HG03139 (cell line): Measurements from ENCODE around the gene SPOUT1.
"Not testable (repeated sequence)": the region's sequence is repeated elsewhere in the genome, so short reads cannot be mapped to it uniquely, and the experiment has no call there.

ENCODE experiments used
- ATAC-seq: cut with Tn5 transposase; IDR thresholded peaks from one replicate; pipeline ENCODE4 v1.9.1; 2021; ENCODE audit not compliant: unreplicated experiment

The SPOUT1 gene

DNA sequence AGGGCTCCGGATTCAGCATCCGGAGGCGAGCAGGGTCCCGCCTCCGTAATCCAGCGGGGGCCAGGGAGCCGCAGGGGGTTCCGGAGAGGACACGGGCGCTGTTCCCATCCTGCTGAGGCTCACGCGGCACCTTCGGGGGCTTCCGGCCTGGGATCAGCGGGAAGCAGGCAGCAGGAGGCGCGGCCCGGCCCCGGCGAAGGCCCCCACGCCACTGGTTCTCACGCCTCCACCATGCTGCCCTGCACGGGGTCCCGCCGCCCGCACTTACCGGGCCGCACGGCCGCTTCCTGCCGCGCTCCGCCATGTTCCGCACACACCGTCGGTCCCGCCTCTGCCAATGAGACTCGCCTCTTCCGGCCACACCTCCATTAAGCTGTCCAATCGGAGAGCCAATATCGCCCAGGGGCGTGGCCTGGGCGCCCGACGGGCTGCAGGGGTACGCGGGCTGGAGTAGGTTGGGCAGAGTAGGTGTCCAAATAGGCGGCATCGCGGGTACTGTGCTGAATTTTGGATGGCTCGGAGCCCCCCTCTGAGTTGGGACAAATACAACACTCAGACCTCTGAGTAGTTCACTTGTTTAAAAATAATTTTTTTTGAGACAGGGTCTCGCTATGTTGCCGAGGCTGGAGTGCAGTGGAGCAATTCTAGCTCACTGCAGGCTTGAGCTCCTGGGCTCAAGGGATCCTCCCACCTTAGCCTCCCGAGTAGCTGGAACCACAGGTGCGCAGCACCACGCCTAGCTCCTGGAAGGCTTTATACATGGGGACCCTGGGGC lies at the start of gene SPOUT1:
SPOUT1 (minus strand) TSS at position 318 of the 775 bp plus-strand sequence; CDS start at position 304, 14 bp downstream.
- peak; percentile 97 for ATAC-seq

DNA sequence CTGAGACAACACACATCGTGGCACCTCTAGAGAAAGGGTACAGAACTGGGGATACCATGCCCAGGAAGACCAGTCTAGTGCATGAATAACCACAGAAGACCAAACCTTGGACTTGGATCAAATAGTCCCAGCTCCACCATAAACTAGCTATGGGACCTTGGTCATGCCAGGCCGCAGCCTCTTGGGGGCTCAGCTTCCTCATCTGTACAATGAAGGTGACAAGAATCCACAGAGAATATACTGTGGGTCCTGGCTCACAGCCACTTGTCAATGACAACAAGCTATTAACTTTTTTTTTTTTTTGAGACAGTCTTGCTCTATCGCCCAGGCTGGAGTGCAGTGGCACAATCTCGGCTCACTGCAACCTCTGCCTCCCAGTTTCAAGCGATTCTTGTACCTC lies 48.3 kb upstream of the SPOUT1 start:
- no peak for ATAC-seq

GRCh38 chr9:128870941-128871265 lies 41.3 kb upstream of the SPOUT1 start:
- ATAC-seq = not testable (repeated sequence)

GRCh38 chr9:128870128-128870940 lies 40.7 kb upstream of the SPOUT1 start:
- no peak for ATAC-seq

DNA sequence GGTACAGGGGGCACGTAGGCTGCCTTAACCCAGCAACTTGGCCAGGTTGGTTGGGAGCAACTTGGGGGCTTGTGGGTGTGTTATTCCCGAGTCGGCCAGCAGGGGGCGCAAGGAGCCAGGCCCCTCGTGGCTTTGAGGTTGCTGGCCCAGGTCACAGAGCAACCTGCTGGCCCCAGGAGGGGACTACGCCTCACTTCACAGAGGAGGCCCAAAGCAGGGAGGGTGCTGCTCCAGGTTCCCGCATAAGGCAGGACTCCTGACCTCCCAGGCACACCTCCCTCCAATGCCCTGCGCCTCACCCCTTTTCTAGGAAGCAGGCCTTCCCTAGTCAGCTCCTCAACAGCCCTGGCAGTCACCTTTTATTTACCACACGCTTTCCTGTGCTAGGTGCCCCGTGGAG lies 34.1 kb upstream of the SPOUT1 start:
- peak; percentile 63 for ATAC-seq

- ATAC-seq = no peak
Observed at GRCh38 chr9:128862401-128862851, 32.8 kb upstream of the SPOUT1 start.

- no peak for ATAC-seq
Observed at GRCh38 chr9:128861501-128861900, 31.9 kb upstream of the SPOUT1 start.

- ATAC-seq = no peak
Observed at GRCh38 chr9:128860937-128861336, 31.3 kb upstream of the SPOUT1 start.

GRCh38 chr9:128858476-128858875 lies 28.9 kb upstream of the SPOUT1 start:
- not testable (repeated sequence) for ATAC-seq

- not testable (repeated sequence) for ATAC-seq
Observed at GRCh38 chr9:128854454-128854853, 24.9 kb upstream of the SPOUT1 start.

DNA sequence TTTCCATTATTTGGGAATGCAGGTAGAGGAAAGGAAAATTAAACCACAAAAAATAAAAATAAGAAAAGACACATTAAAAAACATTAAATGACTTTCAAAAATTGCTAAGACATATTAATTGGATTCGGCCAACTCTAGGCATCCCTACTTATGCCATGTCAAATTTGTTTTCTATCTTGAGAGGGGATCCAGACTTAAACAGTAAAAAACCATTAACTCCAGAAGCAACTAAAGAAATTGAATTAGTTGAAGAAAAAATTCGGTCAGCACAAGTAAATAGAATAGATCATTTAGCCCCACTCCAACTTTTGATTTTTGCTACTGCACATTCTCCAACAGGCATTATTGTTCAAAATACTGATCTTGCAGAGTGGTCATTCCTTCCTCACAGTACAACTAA lies 23.1 kb upstream of the SPOUT1 start:
- ATAC-seq = not testable (repeated sequence)

GRCh38 chr9:128851779-128852600 lies 22.4 kb upstream of the SPOUT1 start:
- not testable (repeated sequence) for ATAC-seq

- not testable (repeated sequence) for ATAC-seq
Observed at GRCh38 chr9:128851024-128851423, 21.4 kb upstream of the SPOUT1 start.

GRCh38 chr9:128847803-128848202 lies 18.2 kb upstream of the SPOUT1 start:
- no peak for ATAC-seq

DNA sequence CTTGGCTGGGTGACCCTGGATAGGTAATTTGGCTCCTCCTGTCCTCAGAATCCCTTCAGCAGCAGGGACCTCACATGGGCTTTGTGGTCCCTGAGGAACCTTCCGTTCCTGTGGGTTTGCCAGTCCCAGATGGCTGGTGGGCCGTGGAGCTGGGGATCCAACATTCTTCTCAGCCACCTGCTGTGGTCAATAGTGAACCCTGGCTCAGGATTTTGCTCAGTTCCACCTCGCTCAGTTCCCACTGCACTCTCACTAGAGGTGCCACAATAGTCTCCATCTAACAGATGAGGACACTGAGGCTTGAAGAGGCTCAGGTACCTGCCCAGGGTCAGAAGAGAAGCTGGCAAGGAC lies 17.1 kb upstream of the SPOUT1 start:
- ATAC-seq = no peak

GRCh38 chr9:128845186-128845931 lies 15.8 kb upstream of the SPOUT1 start:
- no peak for ATAC-seq

DNA sequence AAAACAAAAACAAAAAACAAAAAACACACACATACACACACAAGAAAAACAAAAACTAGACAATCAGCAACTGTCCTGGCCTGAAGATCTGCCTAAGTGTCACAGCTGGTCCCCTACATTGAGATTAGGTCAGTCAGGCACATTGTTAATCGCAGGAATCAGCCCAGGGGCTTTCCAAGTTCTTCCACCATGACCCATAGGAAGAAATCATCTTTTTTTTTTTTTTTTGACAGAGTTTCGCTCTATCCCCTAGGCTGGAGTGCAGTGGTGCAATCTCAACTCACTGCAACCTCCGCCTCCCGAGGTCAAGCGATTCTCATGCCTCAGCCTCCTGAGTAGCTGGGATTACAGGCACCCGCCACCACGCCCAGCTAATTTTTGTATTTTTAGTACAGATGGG lies 13.6 kb upstream of the SPOUT1 start:
- not testable (repeated sequence) for ATAC-seq

GRCh38 chr9:128841694-128842492 lies 12.3 kb upstream of the SPOUT1 start:
- no peak for ATAC-seq

GRCh38 chr9:128840524-128840923 lies 10.9 kb upstream of the SPOUT1 start:
- no peak for ATAC-seq

DNA sequence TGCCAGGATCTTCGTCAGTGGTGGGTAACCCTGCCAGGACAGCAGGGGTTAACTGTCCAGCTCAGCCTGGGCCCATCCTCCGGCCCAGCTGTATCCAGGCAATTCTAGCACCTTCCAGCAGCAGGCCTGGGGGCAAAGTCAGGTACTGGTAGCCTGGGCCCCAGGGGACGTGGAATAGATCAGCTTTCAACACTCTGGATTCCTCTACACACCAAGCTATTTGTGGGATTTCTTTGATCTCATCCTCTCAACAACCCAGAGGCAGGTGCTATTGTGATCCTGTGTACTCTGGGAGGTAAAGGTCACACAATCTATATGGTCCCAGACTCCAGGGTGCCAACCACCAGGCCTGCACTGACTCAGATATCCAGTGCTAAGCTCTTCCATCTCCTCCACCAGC lies 8.7 kb upstream of the SPOUT1 start:
- ATAC-seq = no peak
